HL-60 (cell line): ENCODE data around the gene PRKD2.

Experiments
- POLR2AphosphoS5 ChIP-seq: IDR thresholded peaks from 2 replicates; pipeline ENCODE4 v1.6.1; 2012; ENCODE audit warnings: low read depth
- TF ChIP-seq, protein P1 (sequence below): IDR thresholded peaks from one replicate; pipeline ENCODE4 v1.5.1; 2011; ENCODE audit warnings: low read length, control low read depth, inconsistent platforms; ENCODE audit not compliant: insufficient read depth
- TF ChIP-seq, protein P2 (sequence below): IDR thresholded peaks from 2 replicates; pipeline ENCODE4 v1.6.1; 2012; ENCODE audit warnings: low read depth; ENCODE audit not compliant: insufficient replicate concordance

DNA sequence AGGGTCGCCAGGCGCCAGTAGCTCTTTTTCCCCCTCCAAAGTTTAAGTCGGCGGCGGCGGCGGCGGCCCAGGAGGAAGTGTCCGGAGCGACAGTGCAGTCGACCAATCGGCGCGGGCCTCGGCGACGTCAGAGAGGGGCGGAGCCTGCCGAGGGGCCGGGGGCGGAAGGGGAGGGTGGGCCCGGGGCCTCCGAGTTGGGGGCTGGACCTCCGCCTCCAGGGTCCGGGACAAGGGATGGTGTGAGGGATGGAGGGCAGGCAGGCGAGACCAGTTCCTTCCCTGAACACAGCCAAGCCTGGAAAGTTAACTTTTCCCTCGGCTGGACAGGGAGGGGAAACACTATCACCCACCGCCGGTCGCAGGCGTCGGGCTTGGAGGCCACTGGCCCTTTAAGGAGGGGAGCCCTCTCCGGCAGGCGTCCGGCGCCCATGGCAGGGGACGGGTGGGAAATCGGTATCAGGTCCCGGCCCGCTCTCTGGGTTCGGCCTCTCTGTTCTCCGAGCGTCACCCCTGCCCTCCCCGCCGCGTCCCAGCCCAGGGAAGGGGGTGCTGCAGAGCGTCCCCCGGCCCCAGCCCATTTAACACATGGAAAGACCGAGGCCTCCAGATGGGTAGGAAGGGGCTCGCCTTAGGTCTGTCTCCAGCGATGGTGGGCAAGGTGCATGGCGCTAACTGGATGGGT, at the start of gene PRKD2:
- TF ChIP-seq, protein P1, sequence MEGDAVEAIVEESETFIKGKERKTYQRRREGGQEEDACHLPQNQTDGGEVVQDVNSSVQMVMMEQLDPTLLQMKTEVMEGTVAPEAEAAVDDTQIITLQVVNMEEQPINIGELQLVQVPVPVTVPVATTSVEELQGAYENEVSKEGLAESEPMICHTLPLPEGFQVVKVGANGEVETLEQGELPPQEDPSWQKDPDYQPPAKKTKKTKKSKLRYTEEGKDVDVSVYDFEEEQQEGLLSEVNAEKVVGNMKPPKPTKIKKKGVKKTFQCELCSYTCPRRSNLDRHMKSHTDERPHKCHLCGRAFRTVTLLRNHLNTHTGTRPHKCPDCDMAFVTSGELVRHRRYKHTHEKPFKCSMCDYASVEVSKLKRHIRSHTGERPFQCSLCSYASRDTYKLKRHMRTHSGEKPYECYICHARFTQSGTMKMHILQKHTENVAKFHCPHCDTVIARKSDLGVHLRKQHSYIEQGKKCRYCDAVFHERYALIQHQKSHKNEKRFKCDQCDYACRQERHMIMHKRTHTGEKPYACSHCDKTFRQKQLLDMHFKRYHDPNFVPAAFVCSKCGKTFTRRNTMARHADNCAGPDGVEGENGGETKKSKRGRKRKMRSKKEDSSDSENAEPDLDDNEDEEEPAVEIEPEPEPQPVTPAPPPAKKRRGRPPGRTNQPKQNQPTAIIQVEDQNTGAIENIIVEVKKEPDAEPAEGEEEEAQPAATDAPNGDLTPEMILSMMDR: no peak
- no peak for TF ChIP-seq POLR2AphosphoS5
- TF ChIP-seq, protein P2, sequence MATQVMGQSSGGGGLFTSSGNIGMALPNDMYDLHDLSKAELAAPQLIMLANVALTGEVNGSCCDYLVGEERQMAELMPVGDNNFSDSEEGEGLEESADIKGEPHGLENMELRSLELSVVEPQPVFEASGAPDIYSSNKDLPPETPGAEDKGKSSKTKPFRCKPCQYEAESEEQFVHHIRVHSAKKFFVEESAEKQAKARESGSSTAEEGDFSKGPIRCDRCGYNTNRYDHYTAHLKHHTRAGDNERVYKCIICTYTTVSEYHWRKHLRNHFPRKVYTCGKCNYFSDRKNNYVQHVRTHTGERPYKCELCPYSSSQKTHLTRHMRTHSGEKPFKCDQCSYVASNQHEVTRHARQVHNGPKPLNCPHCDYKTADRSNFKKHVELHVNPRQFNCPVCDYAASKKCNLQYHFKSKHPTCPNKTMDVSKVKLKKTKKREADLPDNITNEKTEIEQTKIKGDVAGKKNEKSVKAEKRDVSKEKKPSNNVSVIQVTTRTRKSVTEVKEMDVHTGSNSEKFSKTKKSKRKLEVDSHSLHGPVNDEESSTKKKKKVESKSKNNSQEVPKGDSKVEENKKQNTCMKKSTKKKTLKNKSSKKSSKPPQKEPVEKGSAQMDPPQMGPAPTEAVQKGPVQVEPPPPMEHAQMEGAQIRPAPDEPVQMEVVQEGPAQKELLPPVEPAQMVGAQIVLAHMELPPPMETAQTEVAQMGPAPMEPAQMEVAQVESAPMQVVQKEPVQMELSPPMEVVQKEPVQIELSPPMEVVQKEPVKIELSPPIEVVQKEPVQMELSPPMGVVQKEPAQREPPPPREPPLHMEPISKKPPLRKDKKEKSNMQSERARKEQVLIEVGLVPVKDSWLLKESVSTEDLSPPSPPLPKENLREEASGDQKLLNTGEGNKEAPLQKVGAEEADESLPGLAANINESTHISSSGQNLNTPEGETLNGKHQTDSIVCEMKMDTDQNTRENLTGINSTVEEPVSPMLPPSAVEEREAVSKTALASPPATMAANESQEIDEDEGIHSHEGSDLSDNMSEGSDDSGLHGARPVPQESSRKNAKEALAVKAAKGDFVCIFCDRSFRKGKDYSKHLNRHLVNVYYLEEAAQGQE: no peak
